HG02759 (cell line): Measurements from ENCODE around the gene HMG20A.

Experiments
- ATAC-seq: cut with Tn5 transposase; IDR thresholded peaks from one replicate; pipeline ENCODE4 v1.9.1; 2021; ENCODE audit warnings: mild to moderate bottlenecking, moderate library complexity; ENCODE audit not compliant: unreplicated experiment

HMG20A gene

DNA sequence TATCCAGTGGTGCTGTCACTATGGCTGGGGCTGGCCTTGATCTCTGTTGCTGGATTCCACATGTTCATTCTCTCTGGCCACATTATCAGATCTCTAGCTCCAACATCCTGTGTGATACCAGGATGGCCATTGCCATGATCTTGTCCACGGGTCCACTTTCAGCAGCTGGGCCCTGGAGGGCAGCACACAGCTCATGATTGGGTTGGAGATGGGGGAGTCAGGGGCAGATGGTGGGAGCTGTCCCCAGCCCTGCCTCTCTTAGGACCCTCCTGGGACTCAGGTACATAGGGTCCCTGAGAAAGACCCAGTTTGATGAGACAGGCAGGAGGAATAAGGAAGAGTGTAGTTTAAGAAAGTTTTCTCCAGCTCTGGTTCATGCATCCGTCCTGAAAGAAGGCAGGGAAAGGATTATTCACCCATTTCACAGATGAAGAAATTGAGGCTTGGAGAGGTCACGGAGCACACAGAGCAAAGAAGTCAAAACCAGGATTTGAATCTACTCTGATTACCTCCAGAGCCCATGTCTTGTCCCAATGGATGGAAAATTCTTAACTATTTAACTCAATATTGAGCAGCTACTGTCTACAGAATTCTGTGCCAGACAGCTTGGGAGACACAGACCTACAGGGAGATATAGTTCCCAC, 111.5 kb downstream of the HMG20A start:
- ATAC-seq = no peak

- no peak for ATAC-seq
These were observed 112.2 kb downstream of the HMG20A start for GRCh38 chr15:77532846-77533245.

DNA sequence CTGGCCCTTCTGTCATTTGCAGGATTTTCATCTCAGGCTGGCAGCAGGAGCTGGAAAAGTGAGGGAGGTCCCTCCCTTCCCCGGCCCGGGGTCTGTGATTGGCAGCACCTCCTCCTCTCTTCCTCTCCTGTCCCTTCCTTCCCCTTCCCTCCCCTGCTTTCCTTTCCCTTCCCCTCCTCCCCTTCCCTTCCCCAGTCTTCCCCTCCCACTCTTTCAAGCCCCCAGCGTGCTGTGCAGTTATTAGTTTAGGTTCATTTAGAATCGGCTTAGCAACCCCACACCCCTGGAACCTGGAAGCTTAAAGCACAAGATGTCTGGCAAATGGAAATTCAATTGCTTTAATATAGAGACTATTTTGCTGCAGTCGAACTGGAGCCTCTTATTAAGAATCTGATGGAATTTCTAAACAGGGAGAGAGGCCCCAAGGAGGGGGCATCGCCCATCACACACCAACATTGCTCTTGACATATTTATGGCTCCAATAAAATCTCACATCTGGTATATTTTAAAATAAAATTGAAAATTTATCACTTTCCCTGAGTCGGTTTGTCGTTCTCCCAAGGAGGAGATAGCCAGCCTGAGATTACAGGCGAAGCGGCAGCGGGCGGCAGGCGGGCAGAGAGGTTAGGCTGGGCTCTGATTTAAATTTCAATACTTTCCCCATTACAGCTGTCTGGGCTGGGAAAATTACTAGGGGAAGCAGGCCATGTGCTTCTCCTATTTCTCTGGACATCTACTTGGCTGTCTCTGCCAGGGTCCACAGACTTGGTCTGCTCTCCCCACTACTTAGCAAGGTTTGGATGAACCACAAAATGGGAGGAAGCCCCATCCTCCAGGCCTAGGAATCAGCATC, 113.1 kb downstream of the HMG20A start:
- no peak for ATAC-seq
